Measurements from ENCODE around the gene ADGRF4. TPM values are rescaled to one million over a fixed set of nuclear protein-coding genes. Genes with fewer than 3 reads are reported as not detected.

The ADGRF4 gene
- total and polyA plus RNA-seq, 2 of the 8 experiments (the other 6 are each of a cell fraction or from before 2014, with no cell fraction given): 0.02 TPM; not detected in 1

GRCh38 chr6:47749757-47750156 is 51.4 kb downstream of the ADGRF4 start:
- Histone ChIP-seq H3K36me3 (ENCODE audit: control insufficient read depth in 2 of 4, insufficient read depth in 4 of 4, low read length in 3 of 4) (no peaks in the 10 kb centered on the region), H4K91ac (replicated peaks; ENCODE audit: insufficient read length, low read length) (no peak overlapping the region), H3K4me1 (replicated peaks in 1 of 4; ENCODE audit: control insufficient read depth in 3 of 4, insufficient read depth in 4 of 4, low read length in 3 of 4) (no peaks in the 10 kb centered on the region), H3K23me2 (ENCODE audit: low read depth, low read length) (no peaks in the 10 kb centered on the region), H3K79me2 (ENCODE audit: control insufficient read depth in 1 of 2, insufficient read depth in 2 of 2, low read length in 2 of 2) (no peaks in the 10 kb centered on the region), H3K18ac (ENCODE audit: extremely low read depth, low read length) (no peak overlapping the region), H3K9ac (replicated peaks in 1 of 4; ENCODE audit: extremely low read depth in 1 of 4, low read depth in 3 of 4, low read length in 3 of 4) (no peak overlapping the region), H3K4me3 (ENCODE audit: extremely low read depth in 1 of 4, insufficient read depth in 2 of 4, low read depth in 3 of 4, low read length in 4 of 4) (no peak overlapping the region), H2AK5ac (ENCODE audit: low read depth, low read length) (no peak overlapping the region), H2BK12ac (ENCODE audit: low read depth, low read length) (no peak overlapping the region), H3K56ac (replicated peaks; ENCODE audit: insufficient read length, low read depth, low read length) (no peak overlapping the region), H3K23ac (ENCODE audit: insufficient read length) (no peak overlapping the region), H3K27ac (ENCODE audit: low read depth, low read length) (no peak overlapping the region), H2AFZ (ENCODE audit: low read length) (no peak overlapping the region), H2BK120ac (replicated peaks; ENCODE audit: low read depth, low read length) (no peak overlapping the region), H2BK15ac (ENCODE audit: low read length) (no peak overlapping the region), H3K79me1 (ENCODE audit: low read depth, low read length) (no peaks in the 10 kb centered on the region), H4K8ac (ENCODE audit: extremely low read depth, insufficient read depth, low read length) (no peak overlapping the region), H3K27me3 (replicated peaks in 1 of 4; ENCODE audit: control insufficient read depth in 3 of 4, extremely low read depth in 1 of 4, insufficient read depth in 3 of 4, low read length in 3 of 4) (no peaks in the 10 kb centered on the region), H3K9me3 (ENCODE audit: insufficient read depth in 2 of 2, low read depth in 1 of 2, low read length in 1 of 2) (no peaks in the 10 kb centered on the region; a peak in 2 of 4 replicates), H2BK20ac (ENCODE audit: low read length) (no peak overlapping the region), H3K4me2 (ENCODE audit: insufficient read depth in 1 of 2, low read depth in 2 of 2, low read length in 2 of 2) (no peak overlapping the region), H4K20me1 (replicated peaks in 1 of 2; ENCODE audit: control insufficient read depth in 1 of 2, insufficient read depth in 2 of 2, low read length in 2 of 2) (no peaks in the 10 kb centered on the region), H3K4ac (replicated peaks; ENCODE audit: insufficient read length, low read depth, low read length) (no peak overlapping the region), H4K5ac (ENCODE audit: insufficient read length, low read depth, low read length) (no peak overlapping the region), H2BK5ac (ENCODE audit: low read depth, low read length) (no peak overlapping the region), H3K14ac (ENCODE audit: insufficient read length) (no peak overlapping the region)
- FAIRE-seq (no peak), DNase-seq (ENCODE audit: low read depth in 1 of 2, low spot score in 2 of 2) (no peak)
- WGBS, 2 experiments (ENCODE audit: extremely low coverage in 1 of 2, insufficient coverage in 1 of 2, insufficient read length in 1 of 2, insufficient replicate concordance in 2 of 2, low coverage in 1 of 2, low lambda C conversion rate in 2 of 2, missing lambda C conversion rate in 1 of 2): 83% methylated on average over 1 of the region's 1 CpG; no CpG with 5 or more reads in 1 of the 2 experiments
- ChIA-PET CTCF (ENCODE audit: partially characterized antibody) (interaction anchor here (1.5 to 1.7 kb wide), 2 partner anchors 30 to 38 kb away, joined by 3 to 5 read pairs; no protein-coding TSS in a partner anchor), POLR2A (ENCODE audit: partially characterized antibody) (no interaction called here)
- no peak for TF ChIP-seq RFX5 (IDR thresholded peaks at IDR 0.05; ENCODE audit: borderline replicate concordance, low read depth, low read length)
- TF ChIP-seq KDM1A (IDR thresholded peaks at IDR 0.05; ENCODE audit: borderline replicate concordance, low read length): no peak
- TF ChIP-seq CBX5 (IDR thresholded peaks at IDR 0.05; ENCODE audit: low read depth, low read length): no peak
- no peak for TF ChIP-seq GTF2F1 (IDR thresholded peaks at IDR 0.05; ENCODE audit: borderline replicate concordance, low read depth, low read length)
- TF ChIP-seq CBX8 (IDR thresholded peaks at IDR 0.05; ENCODE audit: borderline replicate concordance, low read depth, low read length): no peak
- TF ChIP-seq EGR1 (IDR thresholded peaks at IDR 0.05; ENCODE audit: borderline replicate concordance, low read depth, low read length): no peak
- TF ChIP-seq SIRT6 (IDR thresholded peaks at IDR 0.05; ENCODE audit: low read length): no peak
- no peak for TF ChIP-seq KDM5A (IDR thresholded peaks at IDR 0.05; ENCODE audit: low read length)
- TF ChIP-seq MAX (IDR thresholded peaks at IDR 0.05): no peak
- no peak for TF ChIP-seq ASH2L (IDR thresholded peaks at IDR 0.05; ENCODE audit: low read length)
- no peak for TF ChIP-seq EP300 (IDR thresholded peaks at IDR 0.05; ENCODE audit: borderline replicate concordance in 1 of 2, low read depth in 2 of 2, low read length in 2 of 2)
- no peak for TF ChIP-seq EZH2 (IDR thresholded peaks at IDR 0.05; ENCODE audit: low read depth, low read length, severe bottlenecking)
- TF ChIP-seq HDAC6 (IDR thresholded peaks at IDR 0.05; ENCODE audit: low read depth, low read length): no peak
- TF ChIP-seq JUN (IDR thresholded peaks at IDR 0.05; ENCODE audit: low read depth, low read length): no peak
- no peak for TF ChIP-seq MAFK (IDR thresholded peaks at IDR 0.05; ENCODE audit: low read depth, low read length)

All from H1 (cell line).